Osteoblast (primary cell): ENCODE measurements around the gene TF. TPM values are rescaled to one million over a fixed set of nuclear protein-coding genes. Genes with fewer than 3 reads are reported as not detected.

Experiments used
- DNase-seq: peaks from one replicate; pipeline ENCODE4 v3.0.0; 2011; ENCODE audit warnings: low spot score, mixed read lengths; ENCODE audit not compliant: insufficient read length; ENCODE audit errors: missing footprints
- H2AFZ ChIP-seq: 2 replicates; pipeline ENCODE4 v1.6.0; 2011; ENCODE audit warnings: mild to moderate bottlenecking, low read length
- H3K27ac ChIP-seq: 2 replicates; pipeline ENCODE4 v1.5.1; 2011; ENCODE audit warnings: mild to moderate bottlenecking, low read depth, low read length, moderate library complexity
- H3K27me3 ChIP-seq: 2 replicates; pipeline ENCODE4 v1.6.0; 2012; ENCODE audit warnings: mild to moderate bottlenecking, control low read depth, inconsistent platforms, low read length, moderate library complexity; ENCODE audit not compliant: insufficient read depth
- H3K36me3 ChIP-seq: 2 replicates; pipeline ENCODE4 v1.5.1; 2011; ENCODE audit warnings: mild to moderate bottlenecking, low read length, control low read depth, moderate library complexity; ENCODE audit not compliant: insufficient read depth
- H3K4me1 ChIP-seq: 2 replicates; pipeline ENCODE4 v1.5.1; 2011; ENCODE audit warnings: mild to moderate bottlenecking, low read length, control low read depth, moderate library complexity; ENCODE audit not compliant: insufficient read depth
- H3K4me2 ChIP-seq: 2 replicates; pipeline ENCODE4 v1.6.0; 2011; ENCODE audit warnings: mild to moderate bottlenecking, low read length; ENCODE audit not compliant: insufficient read depth
- H3K4me3 ChIP-seq: fragments of 200-600 bp; sonication (generic); 3 replicates; pipeline ENCODE4 v1.5.1; 2012; ENCODE audit warnings: mild to moderate bottlenecking, low read length, inconsistent platforms; ENCODE audit not compliant: insufficient read depth
- H3K79me2 ChIP-seq: 2 replicates; pipeline ENCODE4 v1.6.0; 2012; ENCODE audit warnings: mild to moderate bottlenecking, low read length, control low read depth, inconsistent platforms; ENCODE audit not compliant: insufficient read depth
- H3K9me3 ChIP-seq: 2 replicates; pipeline ENCODE4 v1.5.1; 2011; ENCODE audit warnings: low read depth, low read length, control low read depth
- H4K20me1 ChIP-seq: 2 replicates; pipeline ENCODE4 v1.6.0; 2012; ENCODE audit warnings: mild to moderate bottlenecking, low read length, control low read depth; ENCODE audit not compliant: insufficient read depth
- CTCF ChIP-seq: IDR thresholded peaks from 2 replicates; pipeline ENCODE4 v1.5.1; 2011; ENCODE audit warnings: mild to moderate bottlenecking, low read depth, low read length, moderate library complexity; ENCODE audit errors: extremely low read depth
- total RNA-seq: library from RNA; depleted of rRNA; stranded (reverse); fragments of >200 nt; gene quantifications from 2 replicates; pipeline ENCODE4 v1.2.3, GENCODE V29; 2012

TF gene
- total RNA-seq, 1 donor = 0.36 TPM

- Histone ChIP-seq H4K20me1 (no peaks in the 10 kb centered on the region), H3K36me3 (no peaks in the 10 kb centered on the region), H3K27me3 (no peaks in the 10 kb centered on the region), H3K4me2 (no peak overlapping the region), H2AFZ (no peak overlapping the region), H3K4me1 (no peaks in the 10 kb centered on the region), H3K79me2 (no peaks in the 10 kb centered on the region), H3K9me3 (no peaks in the 10 kb centered on the region), H3K4me3 (no peak overlapping the region), H3K27ac (no peak overlapping the region)
- peak; percentile 50 for DNase-seq
- TF ChIP-seq CTCF = no peak
Observed at GRCh38 chr3:133831966-133832801, 86.0 kb downstream of the TF start.

GRCh38 chr3:133832802-133833144, 86.6 kb downstream of the TF start:
- TF ChIP-seq CTCF = no peak
- H3K4me2 ChIP-seq = no peak overlapping the region
- no peaks in the 10 kb centered on the region for H3K79me2 ChIP-seq
- H3K36me3 ChIP-seq = no peaks in the 10 kb centered on the region
- no peak overlapping the region for H2AFZ ChIP-seq
- no peak overlapping the region for H3K4me3 ChIP-seq
- no peaks in the 10 kb centered on the region for H4K20me1 ChIP-seq
- no peak for DNase-seq
- H3K9me3 ChIP-seq = no peaks in the 10 kb centered on the region
- H3K27me3 ChIP-seq = no peaks in the 10 kb centered on the region
- H3K4me1 ChIP-seq = no peaks in the 10 kb centered on the region
- H3K27ac ChIP-seq = no peak overlapping the region

- no peaks in the 10 kb centered on the region for H3K79me2 ChIP-seq
- H3K36me3 ChIP-seq = no peaks in the 10 kb centered on the region
- no peak for TF ChIP-seq CTCF
- H3K27ac ChIP-seq = no peak overlapping the region
- no peak for DNase-seq
- no peak overlapping the region for H3K4me2 ChIP-seq
- no peak overlapping the region for H3K4me3 ChIP-seq
- no peak overlapping the region for H2AFZ ChIP-seq
- no peaks in the 10 kb centered on the region for H3K9me3 ChIP-seq
- H3K27me3 ChIP-seq = no peaks in the 10 kb centered on the region
- H3K4me1 ChIP-seq = no peaks in the 10 kb centered on the region
- H4K20me1 ChIP-seq = no peaks in the 10 kb centered on the region
Observed at GRCh38 chr3:133833267-133833666, 87.1 kb downstream of the TF start.

- H3K4me3 ChIP-seq = no peak overlapping the region
Observed at GRCh38 chr3:133833880-133834620, 87.9 kb downstream of the TF start.

More at GRCh38 chr3:133833880-133834620, 87.9 kb downstream of the TF start:
- Histone ChIP-seq H2AFZ (no peak overlapping the region), H3K4me1 (no peaks in the 10 kb centered on the region), H4K20me1 (no peaks in the 10 kb centered on the region), H3K9me3 (no peaks in the 10 kb centered on the region), H3K36me3 (no peaks in the 10 kb centered on the region), H3K79me2 (no peaks in the 10 kb centered on the region), H3K27me3 (no peaks in the 10 kb centered on the region), H3K27ac (no peak overlapping the region), H3K4me2 (no peak overlapping the region)
- TF ChIP-seq CTCF = no peak
- DNase-seq = peak; percentile 65
